ENCODE results near the gene SPRR5.

SPRR5 gene

DNA sequence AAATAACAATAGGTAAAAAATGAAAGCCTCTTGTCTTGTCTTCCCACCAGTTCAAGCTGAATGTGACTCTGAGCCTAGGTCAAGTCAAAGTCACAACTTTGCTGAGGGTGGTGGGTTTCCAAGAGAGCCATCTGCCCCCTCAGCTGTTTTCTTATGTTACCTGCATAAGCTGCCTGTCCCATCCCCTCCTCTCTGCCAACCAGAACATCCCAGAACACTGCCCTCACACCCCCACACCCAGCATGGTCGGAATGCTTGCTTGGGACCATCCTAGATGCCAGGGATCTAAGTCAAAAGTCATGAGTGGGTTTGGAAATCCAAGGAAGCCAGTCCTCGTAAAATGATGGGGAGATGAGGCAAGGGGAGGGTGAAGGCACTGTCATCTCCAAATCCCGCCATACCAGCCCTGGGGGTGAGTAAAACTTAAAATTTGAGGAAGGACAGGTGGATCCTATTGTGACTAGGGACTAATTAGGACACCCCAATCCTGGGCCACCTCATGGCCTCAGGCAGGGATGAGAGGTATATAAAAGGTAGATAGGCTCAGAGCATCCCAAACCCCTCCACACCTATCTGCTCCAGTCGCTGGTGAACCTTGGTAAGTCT lies at the start of gene SPRR5:
SPRR5 (plus strand) TSS at position 556 of the 606 bp plus-strand sequence. CDS start 1,349 bp downstream, outside the sequence.
- no peak for DNase-seq (ENCODE audit: low read depth in 2 of 2)

- DNase-seq (ENCODE audit: low read depth in 2 of 2): no peak
Measured at GRCh38 chr1:152899027-152899426, 48.0 kb upstream of the SPRR5 start.

GRCh38 chr1:152899883-152900282 lies 47.1 kb upstream of the SPRR5 start:
- no peak for DNase-seq (ENCODE audit: low read depth in 2 of 2)

- DNase-seq (ENCODE audit: low read depth in 2 of 2): no peak
Measured at GRCh38 chr1:152901631-152902030, 45.4 kb upstream of the SPRR5 start.

DNA sequence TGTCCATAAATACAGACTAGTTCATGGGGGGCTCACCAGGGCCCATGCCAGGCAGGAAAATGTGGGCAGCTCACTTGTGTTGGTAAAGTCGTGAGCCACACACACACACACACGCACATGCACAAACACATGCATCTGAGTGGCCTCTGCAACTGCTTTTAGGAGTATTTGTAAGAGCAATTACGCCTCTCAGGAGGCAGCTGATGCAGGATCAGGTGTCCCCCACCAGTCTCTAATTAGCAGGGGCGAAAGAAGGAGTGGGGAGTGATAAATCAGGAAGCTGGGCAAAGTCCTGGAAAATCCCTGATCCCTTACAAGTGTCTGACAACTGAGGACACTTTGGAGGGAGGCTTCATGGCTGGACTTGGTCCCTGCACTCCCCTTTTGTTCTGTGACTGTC lies 44.4 kb upstream of the SPRR5 start:
- no peak for DNase-seq (ENCODE audit: low read depth in 2 of 2)

DNA sequence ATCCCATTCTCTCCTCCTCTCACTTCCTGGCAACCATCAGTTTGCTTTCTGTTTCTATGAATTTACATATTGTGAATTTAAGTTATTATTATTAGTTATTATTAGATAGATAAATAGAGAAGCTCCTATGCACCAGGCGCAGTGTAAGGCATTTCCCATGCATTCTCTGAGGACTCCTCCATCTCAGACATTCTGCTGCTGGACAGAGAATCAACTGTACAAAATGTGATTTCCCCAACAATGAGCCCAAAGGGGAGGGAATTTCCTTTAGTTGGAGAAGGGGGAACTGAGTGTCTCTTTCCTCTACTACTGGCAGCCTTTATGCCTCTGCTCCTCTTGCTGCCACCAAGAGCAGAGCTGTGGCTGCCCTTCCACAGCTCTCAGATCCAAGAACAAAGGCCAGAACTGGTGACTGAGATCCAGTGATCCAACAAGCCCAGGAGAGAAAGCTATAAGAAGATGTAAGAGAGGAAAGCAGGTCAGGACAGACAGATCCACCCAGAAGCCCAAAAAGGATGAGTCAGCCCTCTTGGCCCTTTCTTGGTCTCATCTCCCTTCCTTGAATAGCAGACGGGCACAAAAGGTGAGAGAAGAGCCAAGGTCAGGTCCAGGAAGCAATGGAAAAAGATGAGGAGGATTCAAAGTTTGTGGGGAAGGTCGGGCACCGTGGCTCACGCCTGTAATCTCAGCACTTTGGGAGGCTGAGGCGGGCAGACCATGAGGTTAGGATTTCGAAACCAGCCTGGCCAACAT lies 42.1 kb upstream of the SPRR5 start:
- no peak for DNase-seq (ENCODE audit: low read depth in 2 of 2)

GRCh38 chr1:152906023-152906565 lies 40.9 kb upstream of the SPRR5 start:
- no peak for DNase-seq (ENCODE audit: low read depth in 2 of 2)

- DNase-seq (ENCODE audit: low read depth in 2 of 2): no peak
Measured at GRCh38 chr1:152907686-152908601, 39.1 kb upstream of the SPRR5 start, which contains the start of gene IVL. IVL (plus strand) TSS chr1:152908546; CDS start chr1:152909798, 1,252 bp downstream.

GRCh38 chr1:152909206-152909605 lies 37.8 kb upstream of the SPRR5 start:
- DNase-seq (ENCODE audit: low read depth in 2 of 2): no peak

GRCh38 chr1:152912471-152912870 lies 34.5 kb upstream of the SPRR5 start:
- DNase-seq (ENCODE audit: low read depth in 2 of 2): no peak

- no peak for DNase-seq (ENCODE audit: low read depth in 2 of 2)
Measured at GRCh38 chr1:152912900-152913299, 34.1 kb upstream of the SPRR5 start.

- DNase-seq (ENCODE audit: low read depth in 2 of 2): no peak
Measured at GRCh38 chr1:152917794-152918193, 29.2 kb upstream of the SPRR5 start.

GRCh38 chr1:152919071-152919470 lies 27.9 kb upstream of the SPRR5 start:
- no peak for DNase-seq (ENCODE audit: low read depth in 2 of 2)

- DNase-seq (ENCODE audit: low read depth in 2 of 2): no peak
Measured at GRCh38 chr1:152924191-152924590, 22.8 kb upstream of the SPRR5 start.

DNA sequence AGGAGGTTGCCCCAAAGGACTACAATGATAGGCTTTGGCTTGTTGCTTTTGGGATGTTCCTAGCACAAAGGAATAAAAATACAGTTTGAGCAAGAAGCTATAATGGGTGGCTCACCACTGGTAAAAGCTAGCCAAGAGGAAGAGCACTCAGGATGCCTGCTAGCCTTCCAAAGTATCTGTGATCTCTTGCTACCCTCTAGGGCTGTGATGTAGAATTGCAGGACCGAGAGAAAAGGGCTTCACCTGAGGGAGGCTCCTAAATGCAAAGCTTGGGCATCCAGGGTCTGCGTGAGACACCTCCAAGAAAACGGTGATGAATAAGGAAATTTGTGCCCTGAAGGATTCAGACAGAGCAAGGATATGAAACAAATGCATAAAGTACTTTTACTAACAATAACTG lies 20.9 kb upstream of the SPRR5 start:
- DNase-seq (ENCODE audit: low read depth in 2 of 2): no peak

- no peak for DNase-seq (ENCODE audit: low read depth in 2 of 2)
Measured at GRCh38 chr1:152928671-152929070, 18.3 kb upstream of the SPRR5 start.

DNA sequence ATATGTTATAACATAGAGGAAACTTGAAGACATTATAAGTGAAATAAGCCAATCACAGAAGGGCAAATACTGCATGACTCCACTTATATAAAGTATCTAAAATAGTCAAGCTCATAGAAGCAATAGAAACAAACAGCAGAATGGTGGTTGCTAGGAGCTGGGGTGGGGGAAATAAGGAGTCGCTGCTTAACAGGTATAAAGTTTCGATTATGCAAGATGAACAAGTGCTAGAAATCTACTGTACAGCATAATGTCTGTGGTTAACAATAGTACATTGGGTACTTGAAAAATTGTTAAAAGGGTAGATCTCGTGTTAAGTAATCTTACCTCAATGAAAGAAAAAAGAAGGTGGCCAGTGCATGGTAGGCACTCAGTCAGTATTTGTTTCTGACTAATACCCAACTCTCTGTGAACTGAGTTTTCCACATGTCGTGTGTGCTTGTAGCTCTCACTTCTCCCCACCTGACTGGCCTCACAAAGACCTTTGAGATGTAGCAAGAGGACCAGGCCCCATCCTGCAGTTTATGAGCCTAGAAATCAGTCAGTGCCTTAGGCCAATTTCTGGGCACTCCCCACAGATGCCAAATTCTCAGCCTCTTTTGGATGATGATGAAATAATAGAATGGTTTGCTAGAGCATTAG lies 14.7 kb upstream of the SPRR5 start:
- no peak for DNase-seq (ENCODE audit: low read depth in 2 of 2)

- DNase-seq (ENCODE audit: low read depth in 2 of 2): no peak
Measured at GRCh38 chr1:152933196-152933595, 13.8 kb upstream of the SPRR5 start.

DNA sequence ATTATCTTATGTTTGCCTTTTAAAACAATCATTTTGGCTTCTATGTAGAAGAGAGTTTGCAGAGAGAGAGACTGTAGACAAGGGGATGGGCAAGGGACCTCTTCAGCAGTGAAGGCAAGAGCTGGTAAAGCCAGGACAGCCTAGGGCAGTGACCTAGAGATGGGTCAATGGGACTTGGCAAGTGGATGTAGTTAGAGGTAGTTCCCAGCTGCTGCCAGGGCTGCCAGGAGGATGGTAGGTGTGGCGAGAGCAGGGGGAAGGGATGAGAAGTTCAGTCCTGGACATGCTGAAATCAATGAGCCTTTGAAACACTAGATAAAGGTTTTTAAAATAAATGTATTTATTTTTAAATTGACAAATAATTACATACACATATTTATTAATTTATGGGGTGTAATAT lies 6.4 kb upstream of the SPRR5 start:
- DNase-seq (ENCODE audit: low read depth in 2 of 2): no peak

DNA sequence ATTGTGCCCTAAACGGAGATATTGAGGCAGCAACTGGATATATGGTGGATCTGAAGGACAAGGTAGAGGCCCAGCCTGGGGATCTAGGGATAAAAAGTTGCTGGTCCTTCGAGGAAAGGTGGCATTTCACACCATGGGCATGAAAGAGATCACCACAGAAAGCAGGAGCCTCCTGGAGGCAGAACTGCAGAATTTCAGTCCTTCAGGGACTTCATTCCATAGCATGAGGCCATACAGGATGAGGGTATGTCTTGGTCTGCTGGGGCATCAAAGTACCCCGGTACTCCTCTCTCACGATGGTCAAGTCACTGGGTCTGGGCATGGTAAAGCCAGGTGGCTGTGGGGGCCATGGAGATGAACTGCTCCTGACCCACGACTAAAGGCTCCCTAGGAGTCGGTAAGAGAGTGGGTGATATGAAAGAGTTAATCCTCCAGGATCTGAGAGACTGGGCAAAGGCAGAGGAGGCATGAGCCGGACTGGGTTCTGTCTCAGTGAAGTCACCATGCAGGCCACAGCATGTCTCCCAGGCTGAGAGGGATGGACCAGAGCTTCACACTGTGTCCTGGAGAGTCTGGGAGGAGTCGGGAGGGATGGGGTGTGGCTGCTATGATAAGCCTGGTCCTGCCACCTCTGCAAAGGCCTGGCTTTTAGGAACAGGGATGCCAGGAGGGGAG lies 5.8 kb upstream of the SPRR5 start:
- no peak for DNase-seq (ENCODE audit: low read depth in 2 of 2)

DNA sequence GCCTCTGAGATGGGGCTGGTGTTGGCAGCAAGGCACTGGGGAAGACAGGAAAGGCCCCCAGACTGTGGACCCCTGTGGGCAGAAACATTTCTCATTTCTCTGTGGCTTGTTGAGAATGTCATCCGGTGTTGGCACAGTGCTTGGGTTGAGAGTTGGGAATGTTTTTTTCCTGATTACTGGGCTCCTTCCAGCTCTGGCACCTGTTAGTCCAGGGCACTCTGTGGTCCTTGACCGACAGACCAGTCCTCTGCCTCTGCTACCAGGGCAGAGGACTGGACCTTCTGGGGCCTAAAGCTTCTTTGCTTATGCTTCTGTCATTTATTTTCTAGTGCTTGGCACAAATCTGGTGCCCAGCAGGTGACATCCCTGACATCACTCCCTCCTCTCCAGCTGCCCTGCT lies 4.8 kb upstream of the SPRR5 start:
- DNase-seq (ENCODE audit: low read depth in 2 of 2): no peak
